GM18868 (cell line): ENCODE results near the gene GPR52.

Experiments used
- ATAC-seq: cut with Tn5 transposase; IDR thresholded peaks from one replicate; pipeline ENCODE4 v1.9.1; 2021; ENCODE audit warnings: mild to moderate bottlenecking, moderate library complexity; ENCODE audit not compliant: unreplicated experiment

Gene GPR52

DNA sequence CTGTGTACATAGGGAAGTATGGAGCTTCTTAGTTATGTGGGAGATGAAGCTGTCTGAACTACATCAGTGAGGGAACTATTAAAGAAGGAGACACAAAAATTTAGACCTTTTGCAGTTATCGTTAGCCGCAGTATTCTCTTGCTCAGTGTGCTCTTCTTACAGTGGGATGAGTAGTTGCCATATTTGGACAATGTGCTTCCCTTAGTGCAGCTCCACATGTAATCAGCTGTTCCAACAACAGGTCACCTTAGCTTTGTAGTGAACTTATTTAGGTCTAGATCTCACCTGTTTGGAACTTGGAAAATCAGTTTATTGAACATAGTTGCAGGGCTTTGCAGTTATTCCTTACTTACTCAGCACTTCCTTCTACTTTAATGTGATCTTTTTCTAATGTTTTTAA lies 18.1 kb downstream of the GPR52 start:
- no peak for ATAC-seq

DNA sequence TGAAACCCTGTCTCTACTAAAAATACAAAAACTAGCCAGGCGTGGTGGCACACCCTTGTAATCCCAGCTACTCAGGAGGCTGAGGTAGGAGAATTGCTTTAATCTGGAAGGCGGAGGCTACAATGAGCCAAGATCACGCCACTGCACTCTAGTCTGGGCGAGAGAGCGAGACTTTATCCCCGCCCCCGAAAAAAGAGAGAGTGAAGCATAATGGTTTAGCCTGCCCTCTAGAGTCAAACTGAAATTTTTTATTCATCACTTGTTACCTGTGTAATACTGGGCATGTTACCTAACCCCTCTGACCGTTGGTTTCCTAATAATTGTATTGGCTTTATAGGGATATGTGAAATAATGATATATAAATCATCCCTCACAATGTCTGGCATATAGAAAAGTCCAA lies 18.8 kb downstream of the GPR52 start:
- no peak for ATAC-seq

DNA sequence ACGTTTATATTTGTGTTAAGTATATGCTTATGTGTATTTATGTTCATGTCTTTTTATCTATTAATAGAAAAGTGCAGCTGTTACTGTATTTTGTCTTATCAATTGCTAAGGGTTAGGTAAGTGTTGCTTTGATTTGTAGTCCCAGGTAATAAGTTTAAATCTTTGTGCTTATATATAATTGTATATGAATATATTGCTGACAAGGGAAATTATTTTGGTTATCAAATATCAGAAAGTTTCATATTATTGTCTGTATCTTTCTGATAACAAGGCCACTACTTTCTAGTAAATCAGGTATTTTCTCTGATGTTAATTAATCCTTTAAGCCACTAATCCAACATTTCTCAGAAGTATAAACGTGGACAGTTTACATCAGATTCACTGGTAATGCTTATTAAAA lies 21.3 kb downstream of the GPR52 start:
- ATAC-seq: no peak

DNA sequence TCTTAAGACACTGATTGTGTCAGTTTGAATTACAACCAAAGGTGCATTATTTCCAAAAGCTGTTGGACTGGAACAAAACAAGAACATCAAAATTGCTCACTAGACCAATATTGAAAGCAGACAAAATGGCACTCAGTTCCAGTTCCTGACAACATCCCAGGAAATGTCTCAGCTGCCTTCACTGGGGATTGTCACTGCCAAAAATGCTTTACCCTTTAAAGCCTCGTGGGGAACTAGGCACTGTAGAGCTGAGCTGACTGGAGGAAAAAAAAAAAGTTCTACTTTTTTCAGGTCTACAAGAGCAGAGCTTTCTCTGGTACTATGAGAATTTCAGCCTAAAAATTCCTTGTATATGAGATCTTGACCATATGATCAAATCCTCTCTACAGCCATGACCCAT lies 21.9 kb downstream of the GPR52 start:
- ATAC-seq: no peak

DNA sequence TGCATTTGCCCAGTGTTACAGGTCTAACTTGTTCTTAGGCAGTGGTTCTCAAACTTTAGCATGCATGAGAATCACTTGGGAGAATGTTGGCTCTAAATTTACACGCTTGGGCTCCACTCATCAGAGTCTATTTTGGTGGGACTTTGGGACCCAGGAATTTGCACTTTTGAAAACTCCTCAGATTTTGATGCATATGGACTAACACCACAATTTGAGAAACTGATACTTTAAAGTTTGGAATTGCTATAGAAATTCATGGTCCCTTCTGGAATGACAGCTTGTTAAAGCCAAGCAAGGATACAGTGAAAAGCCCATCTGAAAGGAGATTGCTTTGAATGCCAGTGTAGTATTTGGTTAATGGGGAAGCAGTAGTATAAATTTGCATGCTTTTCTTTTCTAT lies 31.5 kb downstream of the GPR52 start:
- no peak for ATAC-seq

DNA sequence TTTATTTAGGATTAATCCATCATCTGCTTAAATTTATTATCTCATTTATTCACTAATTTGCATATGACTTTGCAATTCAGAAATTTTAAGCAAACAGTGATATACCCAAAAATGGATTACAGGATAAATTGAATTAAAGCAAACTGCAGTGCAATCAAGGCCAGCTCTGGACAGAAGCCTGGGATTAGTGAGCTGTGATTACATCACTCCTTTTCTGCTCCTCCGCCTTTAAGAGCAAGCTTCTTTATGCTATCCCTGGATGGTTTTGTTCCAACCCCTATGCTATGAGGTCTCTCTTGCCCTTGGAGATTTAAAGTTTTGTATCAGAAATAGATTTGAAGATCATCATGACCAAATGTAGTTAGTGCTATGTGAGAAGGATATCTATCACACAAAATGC lies 32.6 kb downstream of the GPR52 start:
- ATAC-seq: no peak

DNA sequence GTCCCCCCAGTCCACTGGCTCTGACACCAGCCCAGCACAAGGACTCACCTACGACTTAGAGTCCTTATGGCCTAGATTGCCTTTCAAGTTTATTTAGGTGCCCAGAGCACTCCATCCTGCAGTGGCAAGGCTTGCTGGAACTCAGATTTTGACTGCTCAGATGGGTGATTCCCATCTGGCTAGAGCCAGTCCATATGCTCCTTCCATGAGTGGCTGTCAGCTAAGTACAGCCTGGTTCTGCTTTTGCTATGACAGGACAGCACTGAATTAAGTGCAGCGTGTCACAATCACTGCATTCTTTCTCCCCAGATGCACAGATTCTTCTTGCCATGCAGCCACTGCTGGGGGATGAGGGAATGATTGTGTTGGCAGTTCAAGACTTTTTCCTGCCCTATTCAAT lies 43.8 kb downstream of the GPR52 start:
- no peak for ATAC-seq

DNA sequence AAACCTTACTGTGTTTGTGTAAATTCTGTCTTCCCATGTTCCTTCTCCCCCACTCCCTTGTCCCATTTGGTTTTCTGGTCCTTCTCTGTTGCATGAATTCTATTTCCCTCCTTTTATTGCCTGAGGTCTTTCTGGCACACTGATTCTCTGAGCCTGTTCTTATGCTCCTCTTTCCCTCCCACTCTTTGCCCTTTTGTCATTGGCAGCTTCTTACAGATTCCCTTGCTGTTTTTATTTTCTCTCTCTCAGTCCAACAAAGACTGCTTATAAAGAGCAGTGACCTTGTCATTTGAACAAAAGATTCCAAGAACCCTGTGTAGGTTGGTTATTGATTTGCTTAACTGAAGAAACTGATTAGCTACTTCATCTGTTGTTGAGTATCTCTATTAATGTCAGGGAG lies 49.7 kb downstream of the GPR52 start:
- no peak for ATAC-seq
